Fibroblast of mammary gland (primary cell): Measurements from ENCODE around the gene ZNF274.
A peak's percentile ranks its signal among the peaks of the same experiment; 100 is the strongest.

Source experiments
- DNase-seq: peaks from one replicate; pipeline ENCODE4 v3.0.0-alpha.2; 2010; ENCODE audit warnings: low read depth
- H3K4me3 ChIP-seq: 2 replicates; pipeline ENCODE4 v1.5.1; 2011; ENCODE audit warnings: low read depth, mild to moderate bottlenecking, low read length, moderate library complexity; ENCODE audit not compliant: control insufficient read depth
- TF ChIP-seq, protein P1 (sequence below): conservative IDR thresholded peaks from 2 replicates; pipeline ENCODE4 v1.5.1; 2011; ENCODE audit warnings: low read depth, low read length, inconsistent platforms; ENCODE audit not compliant: control insufficient read depth, insufficient read depth

ZNF274 gene

DNA sequence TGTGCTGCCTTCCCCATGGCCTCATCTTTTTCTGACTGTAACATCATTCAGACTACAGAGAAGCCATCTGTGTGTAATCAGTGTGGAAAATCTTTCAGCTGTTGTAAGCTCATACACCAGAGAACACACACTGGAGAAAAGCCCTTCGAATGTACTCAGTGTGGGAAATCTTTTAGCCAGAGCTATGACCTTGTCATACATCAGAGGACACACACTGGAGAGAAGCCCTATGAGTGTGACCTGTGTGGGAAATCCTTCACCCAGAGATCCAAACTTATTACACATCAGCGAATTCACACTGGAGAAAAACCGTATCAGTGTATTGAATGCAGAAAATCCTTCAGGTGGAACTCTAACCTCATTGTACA, 78.7 kb downstream of the ZNF274 start:
- TF ChIP-seq, protein P1, sequence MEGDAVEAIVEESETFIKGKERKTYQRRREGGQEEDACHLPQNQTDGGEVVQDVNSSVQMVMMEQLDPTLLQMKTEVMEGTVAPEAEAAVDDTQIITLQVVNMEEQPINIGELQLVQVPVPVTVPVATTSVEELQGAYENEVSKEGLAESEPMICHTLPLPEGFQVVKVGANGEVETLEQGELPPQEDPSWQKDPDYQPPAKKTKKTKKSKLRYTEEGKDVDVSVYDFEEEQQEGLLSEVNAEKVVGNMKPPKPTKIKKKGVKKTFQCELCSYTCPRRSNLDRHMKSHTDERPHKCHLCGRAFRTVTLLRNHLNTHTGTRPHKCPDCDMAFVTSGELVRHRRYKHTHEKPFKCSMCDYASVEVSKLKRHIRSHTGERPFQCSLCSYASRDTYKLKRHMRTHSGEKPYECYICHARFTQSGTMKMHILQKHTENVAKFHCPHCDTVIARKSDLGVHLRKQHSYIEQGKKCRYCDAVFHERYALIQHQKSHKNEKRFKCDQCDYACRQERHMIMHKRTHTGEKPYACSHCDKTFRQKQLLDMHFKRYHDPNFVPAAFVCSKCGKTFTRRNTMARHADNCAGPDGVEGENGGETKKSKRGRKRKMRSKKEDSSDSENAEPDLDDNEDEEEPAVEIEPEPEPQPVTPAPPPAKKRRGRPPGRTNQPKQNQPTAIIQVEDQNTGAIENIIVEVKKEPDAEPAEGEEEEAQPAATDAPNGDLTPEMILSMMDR, result no peak
- no peak for DNase-seq
- H3K4me3 ChIP-seq, result no peak overlapping the region

DNA sequence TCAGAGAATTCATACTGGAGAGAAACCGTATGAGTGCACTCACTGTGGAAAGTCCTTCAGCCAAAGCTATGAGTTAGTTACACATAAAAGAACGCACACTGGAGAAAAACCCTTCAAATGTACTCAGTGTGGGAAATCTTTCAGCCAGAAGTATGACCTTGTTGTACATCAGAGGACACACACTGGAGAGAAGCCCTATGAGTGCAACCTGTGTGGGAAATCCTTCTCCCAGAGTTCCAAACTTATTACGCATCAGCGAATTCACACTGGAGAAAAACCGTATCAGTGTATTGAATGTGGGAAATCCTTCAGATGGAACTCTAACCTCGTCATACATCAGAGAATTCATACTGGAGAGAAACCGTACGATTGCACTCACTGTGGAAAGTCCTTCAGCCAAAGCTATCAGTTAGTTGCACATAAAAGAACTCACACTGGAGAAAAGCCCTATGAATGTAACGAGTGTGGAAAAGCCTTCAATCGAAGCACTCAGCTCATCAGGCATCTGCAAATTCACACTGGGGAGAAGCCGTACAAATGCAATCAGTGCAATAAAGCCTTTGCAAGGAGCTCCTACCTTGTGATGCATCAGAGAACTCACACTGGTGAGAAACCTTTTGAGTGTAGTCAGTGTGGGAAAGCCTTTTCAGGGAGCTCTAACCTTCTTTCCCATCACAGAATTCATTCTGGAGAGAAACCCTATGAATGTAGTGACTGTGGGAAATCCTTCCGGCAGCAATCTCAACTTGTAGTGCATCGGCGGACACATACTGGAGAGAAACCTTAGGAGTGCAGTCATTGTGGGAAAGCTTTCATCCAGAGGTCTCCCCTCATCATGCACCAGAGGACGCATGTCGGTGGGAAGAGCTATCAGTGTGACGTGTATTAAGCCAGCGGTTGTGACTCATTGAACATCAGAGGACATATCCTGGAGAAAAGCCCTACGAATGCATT, 79.4 kb downstream of the ZNF274 start:
- no peak overlapping the region for H3K4me3 ChIP-seq
- TF ChIP-seq, protein P1, result no peak
- DNase-seq, result peak; percentile 21

DNA sequence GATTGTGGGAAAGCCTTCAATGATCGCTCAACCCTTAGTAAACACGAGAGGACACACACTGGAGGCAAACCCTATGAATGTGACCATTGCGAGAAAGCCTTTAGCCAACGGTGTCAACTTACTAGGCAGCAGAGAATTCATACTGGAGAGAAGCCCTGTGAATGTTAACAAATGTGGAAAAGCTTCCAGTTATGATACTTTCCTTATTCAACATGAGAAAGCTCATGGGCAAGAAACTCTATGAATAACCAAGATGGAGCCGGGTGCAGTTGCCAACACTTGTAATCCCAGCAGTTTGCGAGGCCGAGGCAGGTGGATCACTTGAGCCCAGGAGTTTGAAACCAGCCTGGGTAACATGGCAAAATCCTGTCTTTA, 80.0 kb downstream of the ZNF274 start:
- DNase-seq, result no peak
- no peak overlapping the region for H3K4me3 ChIP-seq
- TF ChIP-seq, protein P1, result no peak
